ENCODE measurements around the gene C1orf216. TPM values are rescaled to one million over a fixed set of nuclear protein-coding genes. Genes with fewer than 3 reads are reported as not detected.

C1orf216 gene
- total RNA-seq, 1 experiment from 2014 or later: 26.1 TPM

DNA sequence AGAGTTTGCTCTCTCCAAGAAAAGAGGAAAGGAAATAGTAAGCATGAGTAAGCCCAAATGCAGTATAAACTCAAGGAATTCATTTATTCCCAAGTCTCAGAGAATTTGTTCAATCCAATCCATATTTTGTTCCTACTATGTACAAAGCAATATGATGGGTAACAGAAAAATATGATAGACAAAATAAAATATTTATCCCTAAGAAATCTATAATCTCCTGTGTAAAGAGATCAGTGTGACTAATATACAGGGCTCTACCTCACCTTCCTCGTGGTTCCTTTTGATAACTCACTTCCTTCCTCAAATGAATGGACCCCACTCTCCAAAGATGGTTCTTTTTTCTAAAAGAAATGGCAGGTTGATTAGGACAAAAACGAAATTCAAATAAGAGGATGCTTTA is 43.5 kb upstream of the C1orf216 start:
- H3K36me3 ChIP-seq (ENCODE audit: insufficient read depth, low read length, poor library complexity, severe bottlenecking): peaks cover 73% of the 10 kb centered on the region
- CTCF ChIA-PET: no interaction called here
- no peak overlapping the region for H3K27ac ChIP-seq (ENCODE audit: low read depth, low read length, poor library complexity, severe bottlenecking)
- TF ChIP-seq, protein P1, sequence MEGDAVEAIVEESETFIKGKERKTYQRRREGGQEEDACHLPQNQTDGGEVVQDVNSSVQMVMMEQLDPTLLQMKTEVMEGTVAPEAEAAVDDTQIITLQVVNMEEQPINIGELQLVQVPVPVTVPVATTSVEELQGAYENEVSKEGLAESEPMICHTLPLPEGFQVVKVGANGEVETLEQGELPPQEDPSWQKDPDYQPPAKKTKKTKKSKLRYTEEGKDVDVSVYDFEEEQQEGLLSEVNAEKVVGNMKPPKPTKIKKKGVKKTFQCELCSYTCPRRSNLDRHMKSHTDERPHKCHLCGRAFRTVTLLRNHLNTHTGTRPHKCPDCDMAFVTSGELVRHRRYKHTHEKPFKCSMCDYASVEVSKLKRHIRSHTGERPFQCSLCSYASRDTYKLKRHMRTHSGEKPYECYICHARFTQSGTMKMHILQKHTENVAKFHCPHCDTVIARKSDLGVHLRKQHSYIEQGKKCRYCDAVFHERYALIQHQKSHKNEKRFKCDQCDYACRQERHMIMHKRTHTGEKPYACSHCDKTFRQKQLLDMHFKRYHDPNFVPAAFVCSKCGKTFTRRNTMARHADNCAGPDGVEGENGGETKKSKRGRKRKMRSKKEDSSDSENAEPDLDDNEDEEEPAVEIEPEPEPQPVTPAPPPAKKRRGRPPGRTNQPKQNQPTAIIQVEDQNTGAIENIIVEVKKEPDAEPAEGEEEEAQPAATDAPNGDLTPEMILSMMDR (conservative IDR thresholded peaks at IDR 0.05; ENCODE audit: low read depth, low read length): no peak
- no peak for TF ChIP-seq EZH2 (IDR thresholded peaks at IDR 0.05; ENCODE audit: borderline replicate concordance, low read depth, low read length, poor library complexity, severe bottlenecking)
- no TSS peak for BruUV-seq (replicated peaks)
- H3K9me3 ChIP-seq (ENCODE audit: low read depth, low read length, poor library complexity, severe bottlenecking): no peaks in the 10 kb centered on the region
- no peak overlapping the region for H3K4me3 ChIP-seq (ENCODE audit: low read depth, low read length, poor library complexity, severe bottlenecking)
- H3K27me3 ChIP-seq (replicated peaks; ENCODE audit: insufficient read depth, low read depth, low read length, poor library complexity): no peaks in the 10 kb centered on the region
- POLR2A ChIA-PET (ENCODE audit: low non-redundant PET): no interaction called here
- H3K4me1 ChIP-seq (ENCODE audit: insufficient read depth, low read length, poor library complexity, severe bottlenecking): peaks cover 3% of the 10 kb centered on the region
- DNase-seq (ENCODE audit: low spot score): no peak
- intact Hi-C loops (cut with micrococcal nuclease; ENCODE audit: unreplicated experiment): no loop called here

DNA sequence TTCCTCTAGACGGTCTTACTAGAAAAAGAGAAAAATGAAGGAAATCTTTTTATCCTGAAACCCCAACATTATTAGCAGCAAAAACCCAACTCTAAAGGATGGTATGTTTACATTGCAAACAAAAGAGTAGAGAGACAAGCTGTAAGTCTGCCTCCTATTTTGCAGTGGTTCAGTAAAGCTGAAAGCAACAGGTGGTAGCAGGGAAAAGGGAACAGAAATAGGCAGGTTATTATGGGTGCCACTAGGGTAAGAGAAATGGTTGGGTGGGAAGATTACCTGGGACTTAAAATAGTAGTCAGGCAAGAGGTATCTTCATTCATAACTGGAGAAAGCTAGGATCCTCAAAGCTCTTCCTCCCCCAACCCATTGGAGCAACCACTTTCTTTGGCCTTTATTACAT is 37.4 kb upstream of the C1orf216 start:
- H3K27ac ChIP-seq (ENCODE audit: low read depth, low read length, poor library complexity, severe bottlenecking): no peak overlapping the region
- no peaks in the 10 kb centered on the region for H3K9me3 ChIP-seq (ENCODE audit: low read depth, low read length, poor library complexity, severe bottlenecking)
- H3K27me3 ChIP-seq (replicated peaks; ENCODE audit: insufficient read depth, low read depth, low read length, poor library complexity): no peaks in the 10 kb centered on the region
- POLR2A ChIA-PET (ENCODE audit: low non-redundant PET): no interaction called here
- no peak for DNase-seq (ENCODE audit: low spot score)
- peaks cover 63% of the 10 kb centered on the region for H3K36me3 ChIP-seq (ENCODE audit: insufficient read depth, low read length, poor library complexity, severe bottlenecking)
- H3K4me3 ChIP-seq (ENCODE audit: low read depth, low read length, poor library complexity, severe bottlenecking): no peak overlapping the region
- H3K4me1 ChIP-seq (ENCODE audit: insufficient read depth, low read length, poor library complexity, severe bottlenecking): no peaks in the 10 kb centered on the region
- intact Hi-C loops (cut with micrococcal nuclease; ENCODE audit: unreplicated experiment): no loop called here
- CTCF ChIA-PET: no interaction called here
- BruUV-seq (replicated peaks): no TSS peak
- TF ChIP-seq EZH2 (IDR thresholded peaks at IDR 0.05; ENCODE audit: borderline replicate concordance, low read depth, low read length, poor library complexity, severe bottlenecking): no peak

DNA sequence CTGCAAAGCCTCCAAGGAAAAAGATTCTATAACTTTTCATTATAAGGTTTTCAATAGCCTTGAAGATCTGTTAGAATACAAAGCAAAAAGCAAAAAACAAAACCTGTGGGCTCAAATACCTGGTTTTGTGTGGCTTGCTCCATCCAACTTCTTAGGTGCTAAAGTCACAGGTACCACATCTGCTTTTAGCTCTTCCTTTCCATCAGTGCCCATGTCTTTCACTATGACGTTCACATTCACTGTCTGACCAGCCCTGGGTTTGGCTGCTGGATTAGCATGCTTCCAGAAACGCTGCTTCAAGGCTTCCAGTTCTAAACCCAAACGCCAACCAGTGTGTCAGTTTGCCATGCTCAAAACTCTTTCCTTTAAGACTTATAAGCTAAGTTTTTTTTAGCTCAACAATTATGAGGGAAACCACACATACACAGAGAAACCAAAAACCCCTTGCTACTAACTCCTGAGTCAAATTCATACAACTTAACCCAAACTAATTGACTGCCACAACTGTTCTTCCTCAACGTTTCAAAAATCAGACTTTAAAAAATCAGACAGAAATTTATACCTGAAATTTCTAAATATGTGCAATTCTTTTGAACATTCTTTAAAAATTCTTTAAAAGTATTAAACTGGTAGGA is 35.1 kb upstream of the C1orf216 start:
- Histone ChIP-seq H3K27ac (ENCODE audit: low read depth, low read length, poor library complexity, severe bottlenecking) (no peak overlapping the region), H3K36me3 (ENCODE audit: insufficient read depth, low read length, poor library complexity, severe bottlenecking) (peaks cover 42% of the 10 kb centered on the region), H3K27me3 (replicated peaks; ENCODE audit: insufficient read depth, low read depth, low read length, poor library complexity) (no peaks in the 10 kb centered on the region), H3K9me3 (ENCODE audit: low read depth, low read length, poor library complexity, severe bottlenecking) (no peaks in the 10 kb centered on the region), H3K4me1 (ENCODE audit: insufficient read depth, low read length, poor library complexity, severe bottlenecking) (no peaks in the 10 kb centered on the region), H3K4me3 (ENCODE audit: low read depth, low read length, poor library complexity, severe bottlenecking) (no peak overlapping the region)
- no TSS peak for BruUV-seq (replicated peaks)
- POLR2A ChIA-PET (ENCODE audit: low non-redundant PET): no interaction called here
- CTCF ChIA-PET: no interaction called here
- TF ChIP-seq EZH2 (IDR thresholded peaks at IDR 0.05; ENCODE audit: borderline replicate concordance, low read depth, low read length, poor library complexity, severe bottlenecking): no peak
- TF ChIP-seq, protein P1 (conservative IDR thresholded peaks at IDR 0.05; ENCODE audit: low read depth, low read length): no peak
- DNase-seq (ENCODE audit: low spot score): no peak
- intact Hi-C loops (cut with micrococcal nuclease; ENCODE audit: unreplicated experiment): no loop called here

DNA sequence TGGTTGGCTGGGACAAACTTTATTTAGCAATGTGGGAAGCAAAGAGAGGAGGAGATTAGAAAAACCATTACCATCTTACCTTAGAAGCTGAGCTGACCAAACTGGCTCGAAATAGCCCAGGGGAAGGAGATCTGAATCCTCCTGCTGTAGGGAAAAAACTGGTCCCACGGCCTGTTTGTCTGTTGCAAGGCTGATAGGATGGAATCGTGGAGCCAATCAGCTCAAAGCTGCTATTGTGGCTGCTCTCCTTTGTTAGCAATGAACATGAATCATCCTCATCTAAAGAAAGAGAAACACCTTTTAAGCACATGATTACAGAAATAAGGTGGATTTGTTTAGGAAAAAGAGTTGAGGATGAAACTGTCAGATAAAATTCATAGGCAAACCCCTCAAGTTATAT is 29.6 kb upstream of the C1orf216 start:
- no peaks in the 10 kb centered on the region for H3K4me1 ChIP-seq (ENCODE audit: insufficient read depth, low read length, poor library complexity, severe bottlenecking)
- BruUV-seq (replicated peaks): no TSS peak
- TF ChIP-seq EZH2 (IDR thresholded peaks at IDR 0.05; ENCODE audit: borderline replicate concordance, low read depth, low read length, poor library complexity, severe bottlenecking): no peak
- TF ChIP-seq, protein P1 (conservative IDR thresholded peaks at IDR 0.05; ENCODE audit: low read depth, low read length): no peak
- no peak overlapping the region for H3K4me3 ChIP-seq (ENCODE audit: low read depth, low read length, poor library complexity, severe bottlenecking)
- peaks cover 56% of the 10 kb centered on the region for H3K36me3 ChIP-seq (ENCODE audit: insufficient read depth, low read length, poor library complexity, severe bottlenecking)
- no peak for DNase-seq (ENCODE audit: low spot score)
- H3K27me3 ChIP-seq (replicated peaks; ENCODE audit: insufficient read depth, low read depth, low read length, poor library complexity): no peaks in the 10 kb centered on the region
- intact Hi-C loops (cut with micrococcal nuclease; ENCODE audit: unreplicated experiment): no loop called here
- no peak overlapping the region for H3K27ac ChIP-seq (ENCODE audit: low read depth, low read length, poor library complexity, severe bottlenecking)
- no peaks in the 10 kb centered on the region for H3K9me3 ChIP-seq (ENCODE audit: low read depth, low read length, poor library complexity, severe bottlenecking)
- ChIA-PET POLR2A (ENCODE audit: low non-redundant PET) (no interaction called here), CTCF (interaction anchor here (1.4 kb wide), 1 partner anchor 32 kb away, joined by 3 read pairs; no protein-coding TSS in a partner anchor)

Measured in A673 (cell line).